Right lung (tissue), 5 donors: ENCODE results near the gene CAMK2G. TPM values are rescaled to one million over a fixed set of nuclear protein-coding genes. Genes with fewer than 3 reads are reported as not detected.

Experiments used
- DNase-seq, 2 donors: peaks; one replicate each; pipeline ENCODE4 v3.0.0-alpha.2; 2013
- polyA plus RNA-seq, 5 donors: library from polyadenylated mRNA; unstranded; fragments of 120-200 nt; gene quantifications; one replicate each; pipeline versions ENCODE4 v1.2.1 to v1.2.3, GENCODE V29; 2013; ENCODE audit warnings: inconsistent platforms in 1 of 5, low replicate concordance in 1 of 5; ENCODE audit not compliant: insufficient read length in 5 of 5, insufficient read depth in 1 of 5

The CAMK2G gene
- polyA plus RNA-seq, 5 donors: 30.7 to 41.4 (median 34.7) TPM

DNA sequence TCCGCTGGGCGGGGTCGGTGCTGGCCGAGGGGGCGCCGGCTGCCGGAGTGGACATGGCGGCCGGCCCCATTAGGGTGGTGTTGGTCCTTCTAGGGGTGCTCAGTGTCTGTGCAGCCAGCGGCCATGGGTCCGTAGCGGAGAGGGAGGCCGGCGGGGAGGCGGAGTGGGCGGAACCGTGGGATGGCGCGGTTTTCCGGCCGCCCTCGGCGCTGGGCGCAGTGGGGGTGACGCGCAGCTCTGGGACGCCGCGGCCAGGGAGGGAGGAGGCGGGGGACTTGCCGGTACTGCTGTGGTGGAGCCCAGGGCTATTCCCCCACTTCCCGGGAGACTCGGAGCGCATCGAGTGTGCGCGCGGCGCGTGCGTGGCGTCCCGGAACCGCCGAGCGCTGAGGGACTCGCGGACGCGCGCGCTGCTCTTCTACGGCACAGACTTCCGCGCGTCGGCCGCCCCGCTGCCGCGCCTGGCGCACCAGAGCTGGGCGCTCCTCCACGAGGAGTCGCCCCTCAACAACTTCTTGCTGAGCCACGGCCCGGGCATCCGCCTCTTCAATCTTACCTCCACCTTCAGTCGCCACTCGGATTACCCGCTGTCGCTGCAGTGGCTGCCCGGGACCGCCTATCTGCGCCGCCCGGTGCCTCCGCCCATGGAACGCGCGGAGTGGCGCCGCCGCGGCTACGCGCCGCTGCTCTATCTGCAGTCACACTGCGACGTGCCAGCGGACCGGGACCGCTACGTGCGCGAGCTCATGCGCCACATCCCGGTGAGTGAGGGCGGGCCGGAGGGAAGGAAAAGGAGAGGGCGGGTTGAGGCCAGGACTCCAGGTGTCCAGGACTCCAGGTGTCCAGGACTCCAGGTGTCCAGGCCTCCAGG, 101.8 kb downstream of the CAMK2G start:
- DNase-seq: peak; percentile 87

DNA sequence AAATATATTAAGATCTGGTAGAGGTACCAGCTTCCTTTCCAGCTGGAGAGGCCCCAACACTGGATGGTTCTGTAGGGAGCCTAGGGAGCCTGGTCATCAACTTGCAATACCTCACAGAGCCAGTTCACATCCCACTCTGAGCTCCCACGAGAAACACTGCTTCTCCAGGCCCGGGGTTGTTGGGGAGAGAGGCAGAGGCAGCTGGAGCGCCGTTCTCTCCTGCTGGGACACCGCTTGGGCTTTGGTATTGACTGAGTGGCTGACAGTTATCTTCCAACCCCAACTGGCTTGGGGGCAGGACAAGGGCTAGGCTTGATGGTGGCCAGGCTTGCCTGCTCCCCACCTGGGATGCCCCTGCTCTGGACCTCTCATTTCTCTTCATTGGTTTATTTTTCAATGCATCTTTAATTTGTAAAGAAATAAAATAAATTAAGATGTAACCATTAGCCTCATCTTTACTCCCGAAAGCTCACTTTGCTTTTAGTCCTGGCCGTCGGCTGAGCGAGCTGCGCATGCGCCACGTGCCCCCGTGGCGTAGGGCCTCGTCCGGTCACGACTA, 102.6 kb downstream of the CAMK2G start:
- DNase-seq: no peak

DNA sequence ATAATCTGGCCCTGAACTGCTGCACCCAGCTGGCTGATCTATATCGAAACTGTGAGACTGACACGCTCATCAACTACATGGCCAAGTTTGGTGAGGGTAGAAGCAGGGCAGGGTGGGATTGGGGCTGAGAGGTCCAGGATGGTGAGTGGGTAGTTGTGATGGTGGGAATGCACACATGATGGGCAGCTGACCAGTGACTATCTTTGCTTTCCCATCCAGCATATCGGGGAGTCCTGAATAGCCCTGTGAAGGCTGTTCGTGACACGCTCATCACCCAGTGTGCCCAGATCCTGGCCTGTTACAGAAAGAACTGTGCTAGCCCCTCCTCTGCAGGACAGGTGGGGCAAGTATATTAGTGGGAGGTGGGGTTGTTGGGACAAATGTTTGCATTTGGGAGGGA, 105.0 kb downstream of the CAMK2G start:
- no peak for DNase-seq

DNA sequence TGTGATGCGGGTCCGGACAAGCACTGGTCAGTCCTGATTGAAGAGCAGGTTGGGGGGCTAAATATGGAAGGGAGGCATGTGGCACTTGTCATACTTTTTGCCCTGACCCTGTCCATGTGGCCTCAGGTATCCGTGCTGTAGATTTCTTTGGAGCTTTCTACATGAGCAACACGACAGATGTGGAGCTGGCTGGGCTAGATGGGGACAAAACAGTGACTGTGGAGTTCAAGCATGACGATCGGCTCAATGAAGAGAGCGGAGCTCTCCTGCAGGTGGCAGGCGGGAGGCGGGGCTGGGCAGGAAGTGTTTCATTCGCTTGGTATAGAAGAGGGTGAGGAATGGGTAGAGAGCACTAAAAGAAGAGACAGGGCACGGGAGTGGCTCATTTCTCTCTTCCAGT, 105.5 kb downstream of the CAMK2G start:
- no peak for DNase-seq

DNA sequence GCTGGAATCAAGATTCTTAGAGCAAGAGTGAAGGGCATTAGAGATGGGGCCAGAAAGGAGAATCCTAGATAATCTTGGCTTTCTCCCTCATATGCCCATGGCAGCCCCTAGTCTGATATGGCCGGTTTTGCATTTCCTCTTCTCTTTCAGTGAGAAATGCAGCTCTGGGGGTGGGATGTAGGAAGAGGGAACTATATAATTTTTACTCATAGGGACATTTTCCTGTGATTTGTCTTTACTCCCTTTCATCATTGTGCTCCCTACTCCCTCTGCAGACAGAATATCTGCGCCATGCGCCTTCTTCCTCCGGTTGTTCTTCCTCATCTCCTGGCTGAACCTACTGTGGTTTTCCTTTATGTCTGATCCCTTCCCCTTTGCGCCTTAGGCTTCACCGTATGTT, 109.3 kb downstream of the CAMK2G start:
- DNase-seq: no peak

DNA sequence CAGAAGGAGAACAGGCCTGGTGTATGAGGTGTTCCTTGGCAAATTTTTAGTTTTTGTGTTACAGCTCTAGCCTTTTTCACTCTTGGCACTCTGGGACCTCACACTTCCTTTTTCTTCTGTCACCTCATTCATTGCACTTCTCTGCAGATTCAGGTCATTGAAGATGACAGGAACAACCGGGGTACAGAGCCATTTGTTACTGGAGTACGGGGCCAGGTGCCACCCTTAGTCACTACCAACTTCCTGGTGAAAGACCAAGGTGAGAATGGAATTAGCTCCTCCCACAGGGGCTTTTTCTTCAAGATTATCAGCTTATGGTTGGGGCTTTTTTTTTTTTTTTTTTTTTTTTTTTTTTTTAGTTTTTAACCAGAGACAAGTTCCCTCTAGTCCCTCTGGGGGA, 111.0 kb downstream of the CAMK2G start:
- no peak for DNase-seq

DNA sequence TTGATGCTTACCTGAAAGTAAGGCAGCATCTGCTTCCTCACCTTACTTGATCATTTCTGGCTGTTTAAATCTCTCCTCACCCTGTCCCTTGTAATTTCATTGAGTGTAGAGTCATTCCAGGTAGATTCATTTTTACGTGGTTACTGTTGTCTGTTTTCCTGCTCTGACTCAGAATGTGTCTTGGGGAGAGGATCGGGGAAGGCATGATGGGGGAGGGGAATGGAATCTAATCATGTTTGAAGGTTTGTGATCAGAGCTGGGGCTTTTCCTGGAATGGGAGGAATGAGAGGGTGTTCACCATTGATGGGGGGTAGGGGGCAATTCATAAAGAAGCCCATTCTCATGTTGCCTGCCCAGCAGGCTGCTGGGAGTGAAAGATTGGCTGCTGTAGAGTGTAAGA, 111.4 kb downstream of the CAMK2G start:
- DNase-seq: no peak

Other genes with a start within 250 kb of the CAMK2G start
- gene MYOZ1, start 233.1 kb downstream of the CAMK2G start, polyA plus RNA-seq: 10 to 100 TPM in 1 of 5 donors, 1 to 10 TPM in 4; 2.1 to 25.1 (median 3.2) TPM
- gene SYNPO2L, start 218.5 kb downstream of the CAMK2G start, polyA plus RNA-seq: 1 to 10 TPM in 2 of 5 donors, under 1 TPM in 3; 0.63 to 7.6 (median 0.94) TPM
- 10 to 100 TPM; 19.5 to 28.3 (median 26.2) TPM for gene AGAP5, start 176.4 kb downstream of the CAMK2G start, polyA plus RNA-seq
- gene SEC24C, start 130.2 kb downstream of the CAMK2G start, polyA plus RNA-seq: 10 to 100 TPM; 57.7 to 69.1 (median 62.5) TPM
- gene CHCHD1, start 92.5 kb downstream of the CAMK2G start, polyA plus RNA-seq: 10 to 100 TPM; 34.7 to 48.8 (median 39.8) TPM
- 100 to 1,000 TPM in 2 of 5 donors, 10 to 100 TPM in 3; 80.0 to 103 (median 96.9) TPM for gene ZSWIM8, start 88.9 kb downstream of the CAMK2G start, polyA plus RNA-seq
- gene NDST2, start 63.0 kb downstream of the CAMK2G start, polyA plus RNA-seq: 10 to 100 TPM; 30.7 to 41.8 (median 34.1) TPM
- gene PLAU, start 36.6 kb upstream of the CAMK2G start, polyA plus RNA-seq: 1 to 10 TPM; 1.3 to 3.2 (median 1.8) TPM
- 100 to 1,000 TPM in 1 of 5 donors, 10 to 100 TPM in 4; 80.0 to 101 (median 96.6) TPM for gene VCL, start 123.6 kb upstream of the CAMK2G start, polyA plus RNA-seq